SK-N-DZ (cell line): ENCODE measurements around the gene TFIP11.

Experiments used
- DNase-seq: peaks from one replicate; pipeline ENCODE4 v3.0.0-alpha.2; 2015; ENCODE audit warnings: low spot score
- small RNA-seq, 2 experiments: library from RNA; depleted of rRNA; stranded (forward); fragments of <200 nt; gene quantifications; one replicate each; pipeline ENCODE3, GENCODE V24; 2014

The TFIP11 gene

GRCh38 chr22:26450453-26451185 lies 61.7 kb downstream of the TFIP11 start:
- peak; percentile 21 for DNase-seq

DNA sequence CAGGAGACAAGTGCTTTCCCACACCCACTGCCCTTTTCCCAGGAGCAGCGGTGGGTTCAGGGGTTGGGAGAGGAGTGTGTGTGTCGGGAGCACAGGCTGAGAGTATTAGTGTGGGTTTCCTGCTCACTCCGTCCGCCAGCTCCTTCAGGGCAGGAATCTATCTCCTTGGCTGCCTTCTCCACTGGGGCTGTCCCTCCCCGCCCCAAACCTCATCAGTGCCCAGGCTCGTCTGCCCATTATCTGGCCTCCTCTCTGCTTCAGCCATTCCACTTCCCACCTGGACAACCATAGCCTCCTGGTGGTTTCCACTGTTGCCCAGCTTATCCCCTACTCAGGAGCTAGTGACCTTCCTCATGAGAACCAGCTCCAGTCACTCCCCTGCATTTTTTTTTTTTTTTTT lies 63.3 kb downstream of the TFIP11 start:
- no peak for DNase-seq

DNA sequence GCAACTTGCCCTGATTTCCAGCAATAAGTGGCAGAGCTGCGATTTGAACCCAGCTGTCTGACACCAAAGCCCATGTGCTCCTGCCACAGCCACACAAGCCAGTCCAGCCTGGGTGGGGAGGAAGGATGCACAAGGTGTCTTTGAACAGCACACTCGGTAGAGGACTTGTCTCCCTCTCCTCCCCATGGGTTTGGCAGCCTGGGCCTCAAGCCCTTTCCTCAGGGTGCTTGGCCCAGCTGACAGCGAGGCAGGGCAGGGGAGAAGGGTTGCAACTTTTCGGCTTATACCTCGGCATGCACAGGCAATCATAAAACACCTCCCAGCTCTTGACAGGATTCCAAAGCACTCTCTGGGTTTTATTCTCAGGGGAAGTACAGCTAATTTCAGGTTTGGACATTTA lies 63.9 kb downstream of the TFIP11 start:
- DNase-seq: no peak

DNA sequence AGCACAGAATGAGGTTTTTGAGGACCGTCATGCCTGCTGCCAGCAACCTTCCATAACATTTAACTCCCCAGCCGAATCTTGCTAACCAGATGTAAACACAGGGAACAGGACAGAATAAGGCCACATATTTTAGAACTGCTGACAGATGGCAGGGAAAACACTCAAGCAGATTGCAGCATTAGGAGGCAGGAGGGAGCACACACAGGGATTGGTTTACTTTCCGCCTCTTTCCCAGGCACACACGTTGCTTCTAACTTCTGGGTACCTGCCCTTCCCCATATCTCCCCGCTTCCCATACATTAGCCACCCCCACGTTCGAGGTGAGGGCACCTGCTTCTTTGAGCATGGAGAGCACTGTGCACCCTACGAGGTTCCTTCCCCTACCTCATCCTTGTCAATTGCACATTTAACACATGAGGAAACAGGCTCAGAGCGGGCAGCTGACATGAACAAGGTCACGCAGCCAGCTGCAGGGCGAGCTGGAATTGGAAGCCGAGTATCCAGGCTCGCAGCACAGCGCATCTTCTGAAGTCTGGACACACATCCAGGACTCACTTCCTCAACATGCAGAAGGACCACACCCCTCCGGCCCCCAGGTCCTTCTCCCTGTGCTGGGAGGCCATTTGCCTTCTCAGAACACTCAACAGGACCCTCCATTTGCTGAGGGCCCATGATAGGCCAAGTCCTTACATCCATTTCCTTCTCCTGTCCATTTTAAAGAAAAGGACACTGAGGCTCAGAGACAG lies 64.5 kb downstream of the TFIP11 start:
- no peak for DNase-seq

DNA sequence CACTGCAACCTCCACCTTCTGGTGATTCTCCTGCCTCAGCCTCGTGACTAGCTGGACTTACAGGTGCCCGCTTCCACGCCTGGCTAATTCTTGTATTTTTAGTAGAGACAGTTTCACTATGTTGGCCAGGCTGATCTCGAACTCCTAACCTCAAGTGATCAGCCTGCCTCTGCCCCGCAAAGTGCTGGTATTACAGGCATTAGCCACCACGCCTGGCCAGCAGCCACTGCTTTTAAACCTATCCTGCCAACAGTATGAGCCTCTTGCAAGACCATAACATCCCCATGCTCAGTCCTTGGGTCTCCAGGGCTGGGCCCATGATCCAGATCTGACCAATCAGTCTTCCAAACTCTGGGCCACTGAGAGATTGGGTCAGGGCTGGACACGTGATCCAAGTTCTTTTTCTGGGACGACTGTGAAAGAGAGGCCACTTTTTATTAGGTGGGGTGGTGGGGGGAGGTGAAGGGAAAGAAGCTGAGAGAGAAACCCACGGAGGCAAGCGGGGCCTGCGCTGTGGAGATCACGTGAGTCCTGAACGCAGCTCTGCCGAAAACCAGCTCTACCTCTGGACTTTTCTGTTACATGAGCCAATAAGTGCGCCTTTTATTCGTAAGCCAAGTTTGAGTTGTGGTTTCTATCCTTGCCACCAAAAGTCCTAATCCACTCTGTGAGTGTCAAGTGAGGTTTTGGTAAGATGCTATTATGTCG lies 65.3 kb downstream of the TFIP11 start:
- DNase-seq: no peak

GRCh38 chr22:26445577-26446275 lies 66.5 kb downstream of the TFIP11 start:
- no peak for DNase-seq

DNA sequence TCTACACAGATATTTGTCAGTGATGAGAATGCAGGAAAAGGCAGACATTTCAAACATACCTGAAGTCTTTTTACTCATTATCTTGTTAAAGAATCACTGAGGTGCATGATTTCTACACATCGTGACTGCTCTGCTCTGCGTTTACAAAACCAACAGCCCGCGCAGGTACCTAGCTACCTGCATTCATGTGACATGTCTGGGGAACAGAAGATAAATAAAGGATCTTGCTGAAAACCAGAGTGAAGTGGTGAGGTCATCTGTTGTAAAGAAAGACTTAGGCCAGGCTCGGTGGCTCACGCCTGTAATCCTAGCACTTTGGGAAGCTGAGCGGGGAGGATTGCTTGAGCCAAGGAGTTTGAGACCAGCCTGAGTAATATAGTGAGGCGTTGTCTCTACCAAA lies 67.5 kb downstream of the TFIP11 start:
- DNase-seq: no peak

GRCh38 chr22:26443901-26444690 lies 68.2 kb downstream of the TFIP11 start:
- DNase-seq: no peak

- no peak for DNase-seq
Measured at GRCh38 chr22:26442086-26442756, 70.1 kb downstream of the TFIP11 start.

Small RNA genes lying within 50 kb of the gene (small RNA-seq; reads per million reads assigned to genes)
- gene MIR548J: 0 to 0.13 reads per million in 2 experiments
